Keratinocyte (primary cell): ENCODE data around the gene RNF152. TPM values are rescaled to one million over a fixed set of nuclear protein-coding genes. Genes with fewer than 3 reads are reported as not detected.
A peak's percentile ranks its signal among the peaks of the same experiment; 100 is the strongest.

Source experiments
- DNase-seq: peaks from one replicate; pipeline ENCODE4 v3.0.0-alpha.2; 2011; ENCODE audit warnings: low read depth, missing footprints, low spot score
- FAIRE-seq: peaks from 2 replicates; lab custom pipeline; 2011; peaks lifted over from hg19 to GRCh38; lab: Jason Lieb, UNC
- H2AFZ ChIP-seq: 2 replicates; pipeline ENCODE4 v1.6.0; 2012; ENCODE audit warnings: low read length, control low read depth, inconsistent platforms; ENCODE audit not compliant: control insufficient read depth
- H3K27ac ChIP-seq: 2 replicates; pipeline ENCODE4 v1.5.1; 2011; ENCODE audit warnings: low read length; ENCODE audit not compliant: control insufficient read depth, insufficient read depth
- H3K27me3 ChIP-seq: 3 replicates; pipeline ENCODE4 v1.6.0; 2011; ENCODE audit warnings: low read length; ENCODE audit not compliant: control insufficient read depth, insufficient read depth; ENCODE audit errors: extremely low read depth
- H3K36me3 ChIP-seq, 2 experiments: 2 replicates in 1 of 2; 3 replicates in 1 of 2; pipeline ENCODE4 v1.5.1; 2011; ENCODE audit warnings: low read length in 2 of 2, mild to moderate bottlenecking in 1 of 2; ENCODE audit not compliant: control insufficient read depth in 2 of 2, insufficient read depth in 2 of 2; ENCODE audit errors: extremely low read depth in 1 of 2
- H3K4me1 ChIP-seq: 3 replicates; pipeline ENCODE4 v1.5.1; 2011; ENCODE audit warnings: low read length; ENCODE audit not compliant: control insufficient read depth, insufficient read depth; ENCODE audit errors: extremely low read depth
- H3K4me2 ChIP-seq: 3 replicates; pipeline ENCODE4 v1.6.0; 2011; ENCODE audit warnings: low read depth, low read length; ENCODE audit not compliant: control insufficient read depth, insufficient read depth; ENCODE audit errors: extremely low read depth
- H3K4me3 ChIP-seq, 3 experiments: fragments of 200-600 bp in 1 of 3; sonication (generic) in 1 of 3; 2 replicates in 2 of 3; 3 replicates in 1 of 3; pipeline ENCODE4 v1.5.1; 2011 to 2016; ENCODE audit warnings: low read length in 3 of 3, mild to moderate bottlenecking in 3 of 3, control low read depth in 2 of 3, inconsistent platforms in 1 of 3, low read depth in 1 of 3, mixed read lengths in 1 of 3, mixed run types in 1 of 3, moderate library complexity in 1 of 3; ENCODE audit not compliant: control insufficient read depth in 2 of 3, insufficient read depth in 2 of 3; ENCODE audit errors: extremely low read depth in 1 of 3
- H3K79me2 ChIP-seq: 2 replicates; pipeline ENCODE4 v1.6.0; 2012; ENCODE audit warnings: low read length; ENCODE audit not compliant: control insufficient read depth, insufficient read depth
- H3K9ac ChIP-seq: 3 replicates; pipeline ENCODE4 v1.6.0; 2011; ENCODE audit warnings: low read length; ENCODE audit not compliant: control insufficient read depth, insufficient read depth; ENCODE audit errors: extremely low read depth
- H3K9me1 ChIP-seq: 3 replicates; pipeline ENCODE4 v1.6.0; 2011; ENCODE audit warnings: low read length; ENCODE audit not compliant: control insufficient read depth, insufficient read depth; ENCODE audit errors: extremely low read depth
- H3K9me3 ChIP-seq: 2 replicates; pipeline ENCODE4 v1.5.1; 2012; ENCODE audit warnings: low read depth, low read length; ENCODE audit not compliant: control insufficient read depth
- H4K20me1 ChIP-seq: 3 replicates; pipeline ENCODE4 v1.6.0; 2011; ENCODE audit warnings: low read length; ENCODE audit not compliant: control insufficient read depth, insufficient read depth; ENCODE audit errors: extremely low read depth
- CTCF ChIP-seq, 3 experiments: IDR thresholded peaks in 1 of 3; conservative IDR thresholded peaks in 1 of 3; optimal IDR thresholded peaks in 1 of 3; 2 replicates in 2 of 3; 3 replicates in 1 of 3; pipeline versions ENCODE3 to v1.5.1; 2011; ENCODE audit warnings: low read length in 3 of 3, mild to moderate bottlenecking in 3 of 3, moderate library complexity in 2 of 3, control low read depth in 1 of 3, inconsistent platforms in 1 of 3; ENCODE audit not compliant: insufficient read depth in 2 of 3; ENCODE audit errors: extremely low read depth in 1 of 3
- EZH2 ChIP-seq: IDR thresholded peaks from one replicate; pipeline ENCODE4 v1.6.1; 2012; ENCODE audit warnings: inconsistent platforms, mild to moderate bottlenecking, low read length, moderate library complexity
- dilution Hi-C: fragments of 300-500 bp; cut with MboI; formaldehyde crosslinking; loops from one replicate; pipeline ENCODE4 v1.7.0; 2020; ENCODE audit warnings: low sequenced_read_pairs; ENCODE audit not compliant: extremely low pct_ligation_motif_present
- polyA plus RNA-seq, 5 experiments: library from polyadenylated mRNA; depleted of rRNA in 3 of 5; stranded (reverse) in 3 of 5; stranded (forward) in 1 of 5; unstranded in 1 of 5; fragments of >200 nt; gene quantifications; 1 replicate in 1 of 5; 2 replicates in 3 of 5; 3 replicates in 1 of 5; pipeline versions ENCODE4 v1.2.1 to v1.2.3, GENCODE V29; 2011 to 2012; ENCODE audit warnings: missing spikeins in 2 of 5, low read depth in 1 of 5, low replicate concordance in 1 of 5

RNF152 gene
- polyA plus RNA-seq, 1 donor (not counting 4 experiments of a cell fraction or from before 2014, with no cell fraction given): 10.1 TPM

GRCh38 chr18:61891894-61892293, 913 bp downstream of the RNF152 start:
- Histone ChIP-seq H3K9me3 (no peaks in the 10 kb centered on the region), H3K4me1 (peaks cover 27% of the 10 kb centered on the region), H3K79me2 (peaks cover 25% of the 10 kb centered on the region), H3K4me2 (peak overlapping the region; percentile 94), H4K20me1 (peaks cover 4% of the 10 kb centered on the region), H3K27ac (peak overlapping the region; percentile 44), H3K9me1 (peaks cover 2% of the 10 kb centered on the region), H3K9ac (peak overlapping the region; percentile 13), H3K36me3 (peaks cover 9 to 13% of the 10 kb centered on the region in 2 experiments), H2AFZ (no peak overlapping the region), H3K4me3 (peak overlapping the region in 2 of 3 experiments; percentile 89), H3K27me3 (no peaks in the 10 kb centered on the region)
- TF ChIP-seq EZH2 (no peak), CTCF (optimal IDR thresholded peaks at IDR 0.05 in 1 of 3, IDR thresholded peaks at IDR 0.05 in 1 of 3, conservative IDR thresholded peaks at IDR 0.05 in 1 of 3; ENCODE audit: extremely low read depth in 1 of 3, insufficient read depth in 2 of 3, low read length in 3 of 3) (no peak)
- FAIRE-seq (no peak), DNase-seq (no peak)
- dilution Hi-C loops: no loop called here

- TF ChIP-seq EZH2: no peak
- no peak for TF ChIP-seq CTCF (optimal IDR thresholded peaks at IDR 0.05 in 1 of 3, IDR thresholded peaks at IDR 0.05 in 1 of 3, conservative IDR thresholded peaks at IDR 0.05 in 1 of 3; ENCODE audit: extremely low read depth in 1 of 3, insufficient read depth in 2 of 3, low read length in 3 of 3)
- Histone ChIP-seq H3K9me1 (peaks cover 2% of the 10 kb centered on the region), H3K9ac (no peak overlapping the region), H3K79me2 (peaks cover 28% of the 10 kb centered on the region), H4K20me1 (peaks cover 4% of the 10 kb centered on the region), H3K4me3 (no peak overlapping the region), H3K27me3 (no peaks in the 10 kb centered on the region), H3K9me3 (no peaks in the 10 kb centered on the region), H2AFZ (no peak overlapping the region), H3K4me1 (peaks cover 21% of the 10 kb centered on the region), H3K36me3 (peaks cover 9 to 13% of the 10 kb centered on the region in 2 experiments), H3K27ac (peak overlapping the region; percentile 44), H3K4me2 (peak overlapping the region; percentile 94)
- DNase-seq (peak; percentile 70), FAIRE-seq (peak; percentile 74)
- dilution Hi-C loops: no loop called here
These were observed 1.5 kb downstream of the RNF152 start for GRCh38 chr18:61891271-61891670.
